AG08395 (cell line): ENCODE data around the gene PSMA3.

Source experiments
- DNase-seq: peaks from one replicate; pipeline ENCODE4 v3.0.0; 2012; ENCODE audit warnings: mixed read lengths, low spot score

PSMA3 gene

DNA sequence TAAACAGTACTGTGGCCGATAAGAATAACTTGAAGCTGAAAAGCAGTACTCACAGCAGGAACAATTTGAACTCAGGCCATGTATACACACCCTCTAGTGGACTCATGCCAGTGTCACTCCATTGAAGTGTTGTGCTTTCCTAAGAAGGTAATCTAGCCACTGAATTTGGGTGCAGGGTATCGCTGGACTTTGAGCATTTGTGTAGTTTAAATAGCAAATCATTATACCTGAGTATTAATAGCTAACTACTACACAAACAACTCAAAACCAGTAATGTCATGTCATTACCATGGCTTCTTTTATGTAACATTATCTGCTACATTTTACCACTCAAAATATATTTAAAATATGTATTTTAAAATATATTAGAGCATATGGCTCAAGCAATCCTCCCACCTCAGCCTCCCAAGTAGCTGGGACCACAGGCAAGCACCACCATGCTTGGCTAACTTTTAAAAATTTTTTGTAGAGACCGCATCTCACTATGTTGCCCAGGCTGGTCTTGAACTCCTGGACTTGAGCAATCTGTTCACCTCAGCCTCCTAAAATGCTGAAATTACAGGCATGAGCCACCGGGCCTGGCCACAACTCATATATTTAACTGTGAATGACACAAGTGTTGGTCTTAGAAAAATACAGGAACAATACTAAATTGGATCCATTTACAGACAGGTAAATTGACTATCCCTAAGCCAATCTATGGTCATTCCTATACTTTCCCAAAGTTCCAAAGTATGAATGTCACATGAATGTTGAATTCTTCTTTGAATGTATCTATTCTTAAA is 28.1 kb downstream of the PSMA3 start:
- DNase-seq, result no peak

- no peak for DNase-seq
Measured at GRCh38 chr14:58274881-58275280, 30.2 kb downstream of the PSMA3 start.

DNA sequence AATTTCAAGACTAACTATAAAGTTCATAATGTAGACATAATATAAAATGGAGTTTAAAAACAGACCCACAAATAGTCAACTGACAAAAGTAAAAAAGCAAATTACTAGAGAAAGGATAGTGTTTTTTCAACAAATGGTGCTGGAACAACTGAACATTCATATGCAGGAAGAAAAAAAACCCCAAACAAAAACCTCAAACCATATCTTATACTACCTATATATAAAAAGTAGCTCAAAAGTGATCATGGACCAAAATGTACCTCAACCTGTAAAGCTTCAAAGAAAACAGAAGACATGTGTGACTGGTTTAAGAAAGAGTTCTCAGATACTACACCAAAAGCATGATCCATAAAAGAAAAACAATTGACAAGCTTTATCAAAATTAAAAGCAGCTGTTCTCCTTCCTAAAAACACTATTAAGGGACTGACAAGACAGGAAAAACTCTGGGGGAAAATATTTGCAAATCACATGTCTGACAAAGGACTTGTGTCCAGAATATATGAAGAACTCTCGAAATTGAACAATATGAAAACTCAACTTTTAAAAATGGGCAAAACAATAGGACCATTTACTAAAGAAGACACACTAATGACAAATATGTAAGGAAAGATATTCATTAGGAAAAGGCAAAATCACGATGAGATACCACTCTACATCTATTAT is 31.0 kb downstream of the PSMA3 start:
- no peak for DNase-seq

- no peak for DNase-seq
Measured at GRCh38 chr14:58276208-58276607, 31.6 kb downstream of the PSMA3 start.

DNA sequence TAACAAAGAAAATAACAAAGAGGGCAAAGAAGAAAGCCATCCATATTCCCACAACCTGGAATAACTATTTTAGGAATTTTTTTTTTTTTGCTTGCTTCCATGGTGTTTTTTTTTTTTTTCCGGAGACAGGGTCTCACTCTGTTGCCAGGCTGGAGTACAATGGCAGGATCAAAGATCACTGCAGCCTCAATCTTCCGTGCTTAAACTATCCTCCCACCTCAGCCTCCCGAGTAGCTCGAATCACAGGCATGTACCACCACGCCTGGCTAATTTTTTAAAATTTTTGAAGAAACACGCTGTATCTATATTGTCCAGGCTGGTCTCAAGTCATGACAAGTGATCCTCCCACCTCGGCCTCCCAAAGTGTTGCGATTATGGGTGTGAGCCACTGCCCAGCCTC is 33.5 kb downstream of the PSMA3 start:
- no peak for DNase-seq

GRCh38 chr14:58280954-58281787 is 36.5 kb downstream of the PSMA3 start:
- DNase-seq, result peak; percentile 77

DNA sequence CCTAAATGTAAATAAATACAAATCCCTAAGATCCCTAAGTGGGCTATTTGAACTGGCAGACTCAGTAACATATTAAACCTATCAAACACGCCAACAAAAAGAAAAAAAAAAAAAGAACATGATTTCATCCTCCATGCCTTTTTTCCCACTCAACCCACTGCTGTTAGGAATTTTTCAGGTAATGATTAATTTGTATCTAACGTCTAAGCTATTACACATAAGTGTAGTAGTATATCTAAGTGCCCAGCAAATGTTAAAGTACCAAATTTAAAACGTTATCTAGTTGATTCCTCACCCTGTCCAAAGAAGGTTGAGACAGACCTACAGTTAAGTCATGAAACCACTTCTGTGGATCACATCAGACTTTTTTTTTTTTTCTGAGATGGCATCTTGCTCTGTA is 37.3 kb downstream of the PSMA3 start:
- no peak for DNase-seq

DNA sequence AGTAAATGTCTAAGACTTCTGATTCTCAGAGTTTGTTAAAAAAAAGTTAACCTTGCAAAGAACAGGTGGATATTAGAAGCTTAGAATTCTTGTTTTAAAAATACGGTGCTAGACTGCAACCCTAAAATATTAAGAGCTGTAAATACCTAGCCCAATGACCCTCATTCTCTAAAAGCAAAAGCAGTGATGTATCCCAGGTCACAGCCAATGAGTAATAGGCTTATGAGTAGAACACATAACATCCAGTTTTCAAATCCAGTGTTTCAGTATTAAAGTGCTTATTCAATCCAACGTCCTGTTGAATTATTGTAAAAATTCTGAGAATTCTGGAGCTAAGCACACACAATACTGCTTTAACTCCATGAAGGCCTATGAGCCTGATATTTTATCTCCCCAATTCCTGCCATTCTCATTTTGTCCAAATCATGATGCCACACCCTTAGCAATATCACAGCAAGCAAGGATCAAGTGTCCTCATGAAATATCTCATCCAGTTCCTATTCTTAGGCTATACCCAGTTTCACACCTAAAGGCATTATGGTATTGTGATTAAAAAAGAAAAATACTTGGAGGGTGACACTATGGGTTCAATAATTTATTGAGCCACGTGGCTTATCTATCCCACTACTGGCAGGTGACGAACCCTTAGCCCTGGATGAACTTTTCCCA is 38.4 kb downstream of the PSMA3 start:
- no peak for DNase-seq

GRCh38 chr14:58283730-58284129 is 39.1 kb downstream of the PSMA3 start:
- no peak for DNase-seq

DNA sequence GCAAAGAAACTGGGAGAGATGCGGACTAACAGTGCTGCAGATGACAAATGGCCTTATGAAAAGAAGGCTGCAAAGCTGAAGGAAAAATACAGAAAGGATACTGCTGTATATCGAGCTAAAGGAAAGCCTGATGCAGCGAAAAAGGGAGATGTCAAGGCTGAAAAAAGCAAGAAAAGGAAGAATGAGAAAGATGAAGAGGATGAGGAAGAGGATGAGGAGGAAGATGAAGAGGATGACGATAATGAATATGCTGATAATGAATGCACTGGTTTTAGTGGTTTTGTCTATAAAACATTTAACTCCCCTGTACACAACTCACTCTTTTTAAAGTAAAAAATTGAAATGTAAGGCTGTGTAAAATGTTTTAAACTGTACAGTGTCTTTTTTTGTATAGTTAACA is 40.5 kb downstream of the PSMA3 start:
- DNase-seq, result no peak

- DNase-seq, result no peak
Measured at GRCh38 chr14:58287607-58288042, 43.0 kb downstream of the PSMA3 start.

DNA sequence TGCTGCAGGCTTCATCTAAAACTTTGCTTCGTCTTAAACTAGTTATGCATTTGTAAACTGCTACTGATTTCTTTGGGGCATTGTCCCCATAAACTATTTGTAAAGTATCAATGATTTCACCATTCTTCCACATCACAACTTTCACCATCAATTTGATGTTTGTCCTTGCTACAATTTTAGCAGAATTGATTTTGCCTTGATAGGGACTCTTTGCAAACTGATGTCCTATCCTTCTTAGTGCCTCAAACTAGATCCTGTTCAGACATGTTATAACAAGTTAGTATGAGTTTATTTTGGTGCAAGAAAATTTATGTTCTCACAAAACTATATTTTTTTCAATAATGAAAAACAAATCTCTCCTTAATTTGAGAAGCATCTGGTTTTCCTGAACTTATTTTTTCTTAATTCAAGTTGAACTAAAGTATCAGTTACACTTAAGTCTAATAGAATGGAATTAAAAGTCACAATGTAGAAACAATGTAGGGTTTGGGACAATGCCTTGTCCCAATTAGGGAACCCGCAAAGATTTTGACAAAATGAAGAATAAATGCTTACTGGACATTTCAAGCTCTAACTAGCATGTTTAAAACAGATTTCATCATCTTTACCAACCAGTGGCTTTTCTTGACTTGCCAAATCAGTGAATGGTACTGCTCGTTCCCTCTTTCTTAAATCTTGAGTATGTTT is 43.6 kb downstream of the PSMA3 start:
- no peak for DNase-seq

GRCh38 chr14:58291646-58292045 is 47.0 kb downstream of the PSMA3 start:
- no peak for DNase-seq

- DNase-seq, result no peak
Measured at GRCh38 chr14:58292187-58292586, 47.5 kb downstream of the PSMA3 start.

DNA sequence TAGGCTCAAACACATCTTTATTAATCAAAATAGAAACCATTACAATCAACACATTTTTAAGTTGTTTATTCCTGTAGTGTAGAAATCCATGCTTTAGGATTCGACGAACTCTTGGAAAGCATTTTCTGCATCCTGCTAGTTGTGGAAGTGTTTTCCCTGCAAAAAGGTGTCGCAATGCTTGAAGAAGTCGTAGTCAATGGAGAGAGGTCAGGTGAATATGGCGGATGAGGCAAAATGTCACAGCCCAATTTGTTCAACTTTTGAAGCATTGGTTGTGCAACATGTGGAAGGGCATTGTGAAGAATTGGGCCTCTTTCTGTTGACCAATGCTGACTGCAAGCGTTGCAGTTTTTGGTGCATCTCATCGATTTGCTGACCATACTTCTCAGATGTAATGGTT is 49.6 kb downstream of the PSMA3 start:
- DNase-seq, result no peak

GRCh38 chr14:58296726-58297125 is 52.1 kb downstream of the PSMA3 start:
- peak; percentile 4 for DNase-seq

- DNase-seq, result no peak
Measured at GRCh38 chr14:58297412-58297761, 52.7 kb downstream of the PSMA3 start.

DNA sequence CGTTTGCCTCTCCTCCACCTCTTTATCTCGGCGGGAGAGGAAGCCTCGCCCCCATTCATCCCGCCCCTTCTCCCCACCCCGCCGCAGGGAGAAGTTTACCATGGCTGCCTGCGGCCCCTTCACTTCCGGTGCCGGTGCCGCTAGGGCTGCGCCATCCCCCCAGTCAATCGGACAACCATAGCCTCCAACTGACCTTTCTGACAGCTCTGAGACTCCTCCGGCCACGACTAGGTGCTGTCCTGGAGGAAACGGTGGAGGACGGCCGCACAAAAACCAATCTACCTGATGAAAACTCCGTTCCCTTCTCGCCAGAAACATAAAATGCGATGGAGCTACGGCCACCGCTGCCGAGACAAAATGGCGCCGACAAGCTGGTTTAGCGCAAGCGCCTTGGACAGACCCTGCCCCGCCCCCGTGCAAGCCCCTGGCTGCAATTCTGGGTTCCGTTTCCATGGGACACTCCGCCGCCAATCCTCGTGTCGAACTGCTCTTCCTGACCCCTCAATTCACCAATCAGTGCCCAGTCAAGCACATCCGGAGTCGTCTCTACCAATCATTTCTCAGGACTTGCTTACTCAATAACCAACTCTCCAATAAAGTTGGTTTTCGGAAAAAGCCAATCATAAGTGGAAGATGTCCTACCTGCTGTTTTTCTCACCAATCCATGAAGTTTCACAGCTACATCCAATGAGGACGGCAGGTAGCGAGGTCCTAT is 53.3 kb downstream of the PSMA3 start:
- DNase-seq, result peak; percentile 98

GRCh38 chr14:58298477-58299400 is 54.1 kb downstream of the PSMA3 start, which contains the start of gene ARID4A:
Gene ARID4A, plus strand, starts transcription at chr14:58298555. Its CDS starts 1,300 bp downstream, at chr14:58299855.
- DNase-seq, result peak; percentile 4
